Measurements from ENCODE around the gene UTP15.

Gene UTP15

DNA sequence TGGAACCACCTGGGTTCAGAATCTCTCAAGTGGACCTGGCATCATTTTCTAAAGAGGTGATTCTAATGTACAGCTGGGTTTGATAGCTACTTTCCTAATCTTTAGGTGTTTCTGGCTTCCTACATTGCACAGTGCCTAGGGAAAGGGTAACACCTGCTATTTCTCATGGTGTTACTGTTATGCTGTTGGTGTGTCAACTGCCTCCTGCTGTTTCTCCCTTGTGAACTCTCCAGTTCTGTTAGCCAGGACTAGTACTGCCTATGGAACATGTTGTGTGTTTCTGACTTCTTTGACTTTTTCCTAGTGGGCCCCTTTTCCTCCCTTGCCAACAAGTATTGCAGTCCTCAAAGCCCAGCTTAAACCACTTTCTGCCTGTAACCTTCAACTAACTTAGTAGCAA lies 66.0 kb downstream of the UTP15 start:
- TF ChIP-seq, protein P1, sequence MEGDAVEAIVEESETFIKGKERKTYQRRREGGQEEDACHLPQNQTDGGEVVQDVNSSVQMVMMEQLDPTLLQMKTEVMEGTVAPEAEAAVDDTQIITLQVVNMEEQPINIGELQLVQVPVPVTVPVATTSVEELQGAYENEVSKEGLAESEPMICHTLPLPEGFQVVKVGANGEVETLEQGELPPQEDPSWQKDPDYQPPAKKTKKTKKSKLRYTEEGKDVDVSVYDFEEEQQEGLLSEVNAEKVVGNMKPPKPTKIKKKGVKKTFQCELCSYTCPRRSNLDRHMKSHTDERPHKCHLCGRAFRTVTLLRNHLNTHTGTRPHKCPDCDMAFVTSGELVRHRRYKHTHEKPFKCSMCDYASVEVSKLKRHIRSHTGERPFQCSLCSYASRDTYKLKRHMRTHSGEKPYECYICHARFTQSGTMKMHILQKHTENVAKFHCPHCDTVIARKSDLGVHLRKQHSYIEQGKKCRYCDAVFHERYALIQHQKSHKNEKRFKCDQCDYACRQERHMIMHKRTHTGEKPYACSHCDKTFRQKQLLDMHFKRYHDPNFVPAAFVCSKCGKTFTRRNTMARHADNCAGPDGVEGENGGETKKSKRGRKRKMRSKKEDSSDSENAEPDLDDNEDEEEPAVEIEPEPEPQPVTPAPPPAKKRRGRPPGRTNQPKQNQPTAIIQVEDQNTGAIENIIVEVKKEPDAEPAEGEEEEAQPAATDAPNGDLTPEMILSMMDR (IDR thresholded peaks at IDR 0.05; ENCODE audit: low read depth, low read length), result no peak
- DNase-seq (ENCODE audit: extremely low read depth, low read depth), result no peak
